HepG2 (cell line): Measurements from ENCODE around the gene TBC1D24. TPM values are rescaled to one million over a fixed set of nuclear protein-coding genes. Genes with fewer than 3 reads are reported as not detected.
A peak's percentile ranks its signal among the peaks of the same experiment; 100 is the strongest.

Experiments used
- ATM ChIP-seq: fragments of 450-650 bp; IDR thresholded peaks from 2 replicates; pipeline ENCODE4 v1.7.1; 2017; ENCODE audit warnings: mild to moderate bottlenecking, borderline replicate concordance
- GATAD1 ChIP-seq: IDR thresholded peaks from 2 replicates; pipeline ENCODE4 v1.6.1; 2016; ENCODE audit warnings: missing genetic modification reagents, missing compliant biosample characterization
- HNRNPLL ChIP-seq: fragments of 200-400 bp; formaldehyde crosslinking; IDR thresholded peaks from 2 replicates; pipeline ENCODE4 v1.6.1; 2017; ENCODE audit warnings: mild to moderate bottlenecking, low read depth, low read length; ENCODE audit not compliant: poor library complexity, severe bottlenecking
- KDM5B ChIP-seq: sonication (generic); formaldehyde crosslinking; IDR thresholded peaks from 2 replicates; pipeline ENCODE4 v1.4.0; 2020; ENCODE audit warnings: missing genetic modification reagents, mild to moderate bottlenecking, borderline replicate concordance
- MEIS1 ChIP-seq: sonication (generic); formaldehyde crosslinking; IDR thresholded peaks from 2 replicates; pipeline ENCODE4 v1.9.0; 2021; ENCODE audit warnings: mild to moderate bottlenecking, missing genetic modification reagents, moderate library complexity, borderline replicate concordance
- NCOA1 ChIP-seq: sonication (generic); formaldehyde crosslinking; IDR thresholded peaks from 2 replicates; pipeline ENCODE4 v1.9.0; 2021; ENCODE audit warnings: missing genetic modification reagents
- RFXANK ChIP-seq: IDR thresholded peaks from 2 replicates; pipeline ENCODE4 v1.6.1; 2016
- polyA plus RNA-seq, 8 experiments: library from polyadenylated mRNA; depleted of rRNA in 3 of 8; stranded (reverse) in 7 of 8; unstranded in 1 of 8; fragments of >200 nt; fragmentation: Illumina TruSeq in 4 of 8; extraction: Trizol in 4 of 8; gene quantifications; 2 replicates each; pipeline versions ENCODE4 v1.2.1 to v1.2.3, GENCODE V29; 2011 to 2016; ENCODE audit warnings: low read depth in 4 of 8, missing spikeins in 1 of 8, mixed read lengths in 1 of 8; ENCODE audit not compliant: insufficient read depth in 1 of 8
- total RNA-seq, 5 experiments: library from RNA; depleted of rRNA; stranded (reverse); fragments of >200 nt; fragmentation: Illumina TruSeq; extraction: Trizol; gene quantifications; 2 replicates each; pipeline ENCODE4 v1.2.3, GENCODE V29; 2016; ENCODE audit warnings: low read depth in 1 of 5
- TF ChIP-seq, protein P1 (sequence below): sonication (generic); formaldehyde crosslinking; IDR thresholded peaks from 2 replicates; pipeline ENCODE4 v1.5.0; 2020; ENCODE audit warnings: mild to moderate bottlenecking, missing genetic modification reagents
- TF ChIP-seq, protein P2 (sequence below): sonication (generic); formaldehyde crosslinking; IDR thresholded peaks from 2 replicates; pipeline ENCODE4 v1.8.1; 2023; ENCODE audit warnings: mild to moderate bottlenecking, missing genetic modification reagents
- TF ChIP-seq, protein P3 (sequence below): IDR thresholded peaks from 2 replicates; pipeline ENCODE4 v1.6.1; 2016
- TF ChIP-seq, protein P4 (sequence below): sonication (generic); formaldehyde crosslinking; IDR thresholded peaks from 2 replicates; pipeline ENCODE4; 2020; ENCODE audit warnings: missing genetic modification reagents, mild to moderate bottlenecking, borderline replicate concordance

The TBC1D24 gene
- total and polyA plus RNA-seq, 2 of the 13 experiments (the other 11 are each of a cell fraction or from before 2014, with no cell fraction given) = 7.7 to 13.7 TPM

DNA sequence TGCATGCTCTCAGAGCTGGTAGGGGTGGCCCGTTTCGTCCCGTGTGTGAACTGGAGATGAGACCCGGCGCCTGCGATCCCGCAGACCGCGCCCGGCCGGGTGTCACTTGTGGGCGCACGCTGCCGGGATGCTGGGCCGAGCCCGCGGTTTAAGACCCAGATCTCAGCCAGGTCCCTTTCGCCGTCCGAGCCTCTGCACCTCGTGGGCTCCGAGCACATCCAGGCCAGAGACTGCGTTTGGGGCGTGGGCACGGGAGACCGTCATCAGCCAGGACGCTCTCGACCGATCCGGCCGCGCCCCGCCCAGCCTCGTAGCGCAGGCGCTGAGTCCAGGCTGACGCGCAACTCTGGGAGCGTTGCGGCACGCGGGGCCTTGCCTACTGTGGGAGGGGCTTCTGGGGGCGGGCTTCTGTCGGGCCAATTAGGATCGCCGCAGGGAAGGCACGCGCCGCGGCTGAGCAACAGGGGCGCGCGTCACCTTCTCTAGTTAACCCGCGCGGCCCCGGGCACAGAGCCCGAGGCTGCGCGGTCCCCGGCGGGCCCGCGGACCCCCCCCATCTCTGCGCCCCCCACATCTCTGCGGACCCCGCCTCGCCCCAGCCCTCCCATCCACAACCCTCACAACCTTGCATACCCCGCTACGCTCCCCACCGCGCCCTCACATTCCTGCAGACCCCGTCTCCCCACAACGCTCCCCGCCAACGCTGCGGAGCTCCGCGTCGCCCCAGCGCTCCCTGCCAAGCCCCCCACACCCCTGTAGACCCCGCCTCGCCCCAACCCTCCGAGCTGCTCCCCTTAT lies 57.0 kb downstream of the TBC1D24 start (continued):
- TF ChIP-seq, protein P1, sequence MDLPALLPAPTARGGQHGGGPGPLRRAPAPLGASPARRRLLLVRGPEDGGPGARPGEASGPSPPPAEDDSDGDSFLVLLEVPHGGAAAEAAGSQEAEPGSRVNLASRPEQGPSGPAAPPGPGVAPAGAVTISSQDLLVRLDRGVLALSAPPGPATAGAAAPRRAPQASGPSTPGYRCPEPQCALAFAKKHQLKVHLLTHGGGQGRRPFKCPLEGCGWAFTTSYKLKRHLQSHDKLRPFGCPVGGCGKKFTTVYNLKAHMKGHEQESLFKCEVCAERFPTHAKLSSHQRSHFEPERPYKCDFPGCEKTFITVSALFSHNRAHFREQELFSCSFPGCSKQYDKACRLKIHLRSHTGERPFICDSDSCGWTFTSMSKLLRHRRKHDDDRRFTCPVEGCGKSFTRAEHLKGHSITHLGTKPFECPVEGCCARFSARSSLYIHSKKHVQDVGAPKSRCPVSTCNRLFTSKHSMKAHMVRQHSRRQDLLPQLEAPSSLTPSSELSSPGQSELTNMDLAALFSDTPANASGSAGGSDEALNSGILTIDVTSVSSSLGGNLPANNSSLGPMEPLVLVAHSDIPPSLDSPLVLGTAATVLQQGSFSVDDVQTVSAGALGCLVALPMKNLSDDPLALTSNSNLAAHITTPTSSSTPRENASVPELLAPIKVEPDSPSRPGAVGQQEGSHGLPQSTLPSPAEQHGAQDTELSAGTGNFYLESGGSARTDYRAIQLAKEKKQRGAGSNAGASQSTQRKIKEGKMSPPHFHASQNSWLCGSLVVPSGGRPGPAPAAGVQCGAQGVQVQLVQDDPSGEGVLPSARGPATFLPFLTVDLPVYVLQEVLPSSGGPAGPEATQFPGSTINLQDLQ = no peak; the same call in 1 of the 2 replicates
- no peak for TF ChIP-seq ATM
- peak; percentile 74 for TF ChIP-seq HNRNPLL
- TF ChIP-seq, protein P2, sequence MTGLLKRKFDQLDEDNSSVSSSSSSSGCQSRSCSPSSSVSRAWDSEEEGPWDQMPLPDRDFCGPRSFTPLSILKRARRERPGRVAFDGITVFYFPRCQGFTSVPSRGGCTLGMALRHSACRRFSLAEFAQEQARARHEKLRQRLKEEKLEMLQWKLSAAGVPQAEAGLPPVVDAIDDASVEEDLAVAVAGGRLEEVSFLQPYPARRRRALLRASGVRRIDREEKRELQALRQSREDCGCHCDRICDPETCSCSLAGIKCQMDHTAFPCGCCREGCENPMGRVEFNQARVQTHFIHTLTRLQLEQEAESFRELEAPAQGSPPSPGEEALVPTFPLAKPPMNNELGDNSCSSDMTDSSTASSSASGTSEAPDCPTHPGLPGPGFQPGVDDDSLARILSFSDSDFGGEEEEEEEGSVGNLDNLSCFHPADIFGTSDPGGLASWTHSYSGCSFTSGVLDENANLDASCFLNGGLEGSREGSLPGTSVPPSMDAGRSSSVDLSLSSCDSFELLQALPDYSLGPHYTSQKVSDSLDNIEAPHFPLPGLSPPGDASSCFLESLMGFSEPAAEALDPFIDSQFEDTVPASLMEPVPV (CRISPR knock-in tag) = no peak; the same call in 1 of the 2 replicates
- TF ChIP-seq, protein P3, sequence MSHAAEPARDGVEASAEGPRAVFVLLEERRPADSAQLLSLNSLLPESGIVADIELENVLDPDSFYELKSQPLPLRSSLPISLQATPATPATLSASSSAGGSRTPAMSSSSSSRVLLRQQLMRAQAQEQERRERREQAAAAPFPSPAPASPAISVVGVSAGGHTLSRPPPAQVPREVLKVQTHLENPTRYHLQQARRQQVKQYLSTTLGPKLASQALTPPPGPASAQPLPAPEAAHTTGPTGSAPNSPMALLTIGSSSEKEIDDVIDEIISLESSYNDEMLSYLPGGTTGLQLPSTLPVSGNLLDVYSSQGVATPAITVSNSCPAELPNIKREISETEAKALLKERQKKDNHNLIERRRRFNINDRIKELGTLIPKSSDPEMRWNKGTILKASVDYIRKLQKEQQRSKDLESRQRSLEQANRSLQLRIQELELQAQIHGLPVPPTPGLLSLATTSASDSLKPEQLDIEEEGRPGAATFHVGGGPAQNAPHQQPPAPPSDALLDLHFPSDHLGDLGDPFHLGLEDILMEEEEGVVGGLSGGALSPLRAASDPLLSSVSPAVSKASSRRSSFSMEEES (CRISPR knock-in tag) = peak; percentile 61; the same call in 1 of the 2 replicates
- TF ChIP-seq GATAD1 = peak; percentile 68
- TF ChIP-seq MEIS1 (CRISPR knock-in tag) = no peak
- peak; percentile 81 for TF ChIP-seq KDM5B (CRISPR knock-in tag)
- TF ChIP-seq, protein P4, sequence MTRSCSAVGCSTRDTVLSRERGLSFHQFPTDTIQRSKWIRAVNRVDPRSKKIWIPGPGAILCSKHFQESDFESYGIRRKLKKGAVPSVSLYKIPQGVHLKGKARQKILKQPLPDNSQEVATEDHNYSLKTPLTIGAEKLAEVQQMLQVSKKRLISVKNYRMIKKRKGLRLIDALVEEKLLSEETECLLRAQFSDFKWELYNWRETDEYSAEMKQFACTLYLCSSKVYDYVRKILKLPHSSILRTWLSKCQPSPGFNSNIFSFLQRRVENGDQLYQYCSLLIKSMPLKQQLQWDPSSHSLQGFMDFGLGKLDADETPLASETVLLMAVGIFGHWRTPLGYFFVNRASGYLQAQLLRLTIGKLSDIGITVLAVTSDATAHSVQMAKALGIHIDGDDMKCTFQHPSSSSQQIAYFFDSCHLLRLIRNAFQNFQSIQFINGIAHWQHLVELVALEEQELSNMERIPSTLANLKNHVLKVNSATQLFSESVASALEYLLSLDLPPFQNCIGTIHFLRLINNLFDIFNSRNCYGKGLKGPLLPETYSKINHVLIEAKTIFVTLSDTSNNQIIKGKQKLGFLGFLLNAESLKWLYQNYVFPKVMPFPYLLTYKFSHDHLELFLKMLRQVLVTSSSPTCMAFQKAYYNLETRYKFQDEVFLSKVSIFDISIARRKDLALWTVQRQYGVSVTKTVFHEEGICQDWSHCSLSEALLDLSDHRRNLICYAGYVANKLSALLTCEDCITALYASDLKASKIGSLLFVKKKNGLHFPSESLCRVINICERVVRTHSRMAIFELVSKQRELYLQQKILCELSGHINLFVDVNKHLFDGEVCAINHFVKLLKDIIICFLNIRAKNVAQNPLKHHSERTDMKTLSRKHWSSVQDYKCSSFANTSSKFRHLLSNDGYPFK = no peak
- TF ChIP-seq NCOA1 (CRISPR knock-in tag) = no peak; the same call in 1 of the 2 replicates
- no peak for TF ChIP-seq RFXANK (CRISPR knock-in tag)
